Colonic mucosa (tissue), 4 donors: ENCODE measurements around the gene OOSP3. TPM values are rescaled to one million over a fixed set of nuclear protein-coding genes. Genes with fewer than 3 reads are reported as not detected.

Source experiments
- DNase-seq: peaks from one replicate; pipeline ENCODE4 v3.0.0-alpha.2; 2020
- H3K27ac ChIP-seq: fragments of 200-600 bp; one replicate; pipeline ENCODE4 v1.8.0; 2021
- H3K27me3 ChIP-seq: fragments of 200-600 bp; one replicate; pipeline ENCODE4 v1.8.0; 2021
- H3K36me3 ChIP-seq: fragments of 200-600 bp; one replicate; pipeline ENCODE4 v1.8.0; 2021
- H3K4me1 ChIP-seq: fragments of 200-600 bp; one replicate; pipeline ENCODE4 v1.8.0; 2021; ENCODE audit warnings: mild to moderate bottlenecking
- H3K4me3 ChIP-seq: fragments of 200-600 bp; one replicate; pipeline ENCODE4 v1.8.0; 2021
- H3K9ac ChIP-seq, 2 donors: one replicate each; pipeline ENCODE4 v1.7.0; 2013; ENCODE audit warnings: control low read depth in 2 of 2, low read depth in 2 of 2, low read length in 2 of 2
- H3K9me3 ChIP-seq: fragments of 200-600 bp; one replicate; pipeline ENCODE4 v1.8.0; 2021
- intact Hi-C: fragments of 100-400 bp; cut with DNase I; formaldehyde crosslinking; loops from one replicate; pipeline ENCODE4 v1.14.1; 2022
- total RNA-seq, 2 donors: library from RNA; stranded (reverse); fragmentation: NEBNext Ultra II Directional in 1 of 2; extraction: Animal tissue kit (Norgen Biotek cat#: 25700) in 1 of 2; gene quantifications; one replicate each; pipeline ENCODE4 v1.2.1, GENCODE V29; 2021
- TF ChIP-seq, protein P1 (sequence below): fragments of 200-600 bp; IDR thresholded peaks from one replicate; pipeline ENCODE4 v1.8.0; 2022; ENCODE audit warnings: antibody characterized with exemption, mild to moderate bottlenecking
- donor health status: healthy.
- donor health status: DM: no; HTN: no; CAD: no.
- donor health status: DM: no; HTN: no; CAD: no.

Gene OOSP3
- total RNA-seq, 2 donors from 2014 or later, result not detected

DNA sequence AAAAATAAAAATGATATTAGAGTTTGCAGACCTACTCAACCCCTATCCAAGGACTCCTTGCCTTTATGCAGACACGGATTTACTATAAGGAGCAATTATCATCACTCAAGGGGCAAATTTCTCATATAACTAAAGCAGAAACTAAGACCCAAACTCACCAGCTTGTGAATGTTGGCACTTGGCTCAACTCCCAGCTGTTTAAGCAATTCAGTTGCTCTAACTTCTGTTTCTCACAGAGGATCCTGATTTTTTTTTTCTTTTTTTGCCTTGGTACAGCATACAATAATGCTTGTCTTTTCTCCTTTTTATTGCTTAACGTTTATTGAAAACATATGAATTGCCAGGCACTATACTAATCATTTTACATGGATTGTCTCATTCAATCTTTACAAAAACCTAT is 23.7 kb upstream of the OOSP3 start:
- Histone ChIP-seq H3K4me1 (no peaks in the 10 kb centered on the region), H3K27me3 (no peaks in the 10 kb centered on the region), H3K9me3 (no peaks in the 10 kb centered on the region), H3K9ac (no peak overlapping the region), H3K27ac (no peak overlapping the region), H3K36me3 (no peaks in the 10 kb centered on the region), H3K4me3 (no peak overlapping the region)
- intact Hi-C loops, result no loop called here
- TF ChIP-seq, protein P1, sequence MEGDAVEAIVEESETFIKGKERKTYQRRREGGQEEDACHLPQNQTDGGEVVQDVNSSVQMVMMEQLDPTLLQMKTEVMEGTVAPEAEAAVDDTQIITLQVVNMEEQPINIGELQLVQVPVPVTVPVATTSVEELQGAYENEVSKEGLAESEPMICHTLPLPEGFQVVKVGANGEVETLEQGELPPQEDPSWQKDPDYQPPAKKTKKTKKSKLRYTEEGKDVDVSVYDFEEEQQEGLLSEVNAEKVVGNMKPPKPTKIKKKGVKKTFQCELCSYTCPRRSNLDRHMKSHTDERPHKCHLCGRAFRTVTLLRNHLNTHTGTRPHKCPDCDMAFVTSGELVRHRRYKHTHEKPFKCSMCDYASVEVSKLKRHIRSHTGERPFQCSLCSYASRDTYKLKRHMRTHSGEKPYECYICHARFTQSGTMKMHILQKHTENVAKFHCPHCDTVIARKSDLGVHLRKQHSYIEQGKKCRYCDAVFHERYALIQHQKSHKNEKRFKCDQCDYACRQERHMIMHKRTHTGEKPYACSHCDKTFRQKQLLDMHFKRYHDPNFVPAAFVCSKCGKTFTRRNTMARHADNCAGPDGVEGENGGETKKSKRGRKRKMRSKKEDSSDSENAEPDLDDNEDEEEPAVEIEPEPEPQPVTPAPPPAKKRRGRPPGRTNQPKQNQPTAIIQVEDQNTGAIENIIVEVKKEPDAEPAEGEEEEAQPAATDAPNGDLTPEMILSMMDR, result no peak
- DNase-seq, result no peak

DNA sequence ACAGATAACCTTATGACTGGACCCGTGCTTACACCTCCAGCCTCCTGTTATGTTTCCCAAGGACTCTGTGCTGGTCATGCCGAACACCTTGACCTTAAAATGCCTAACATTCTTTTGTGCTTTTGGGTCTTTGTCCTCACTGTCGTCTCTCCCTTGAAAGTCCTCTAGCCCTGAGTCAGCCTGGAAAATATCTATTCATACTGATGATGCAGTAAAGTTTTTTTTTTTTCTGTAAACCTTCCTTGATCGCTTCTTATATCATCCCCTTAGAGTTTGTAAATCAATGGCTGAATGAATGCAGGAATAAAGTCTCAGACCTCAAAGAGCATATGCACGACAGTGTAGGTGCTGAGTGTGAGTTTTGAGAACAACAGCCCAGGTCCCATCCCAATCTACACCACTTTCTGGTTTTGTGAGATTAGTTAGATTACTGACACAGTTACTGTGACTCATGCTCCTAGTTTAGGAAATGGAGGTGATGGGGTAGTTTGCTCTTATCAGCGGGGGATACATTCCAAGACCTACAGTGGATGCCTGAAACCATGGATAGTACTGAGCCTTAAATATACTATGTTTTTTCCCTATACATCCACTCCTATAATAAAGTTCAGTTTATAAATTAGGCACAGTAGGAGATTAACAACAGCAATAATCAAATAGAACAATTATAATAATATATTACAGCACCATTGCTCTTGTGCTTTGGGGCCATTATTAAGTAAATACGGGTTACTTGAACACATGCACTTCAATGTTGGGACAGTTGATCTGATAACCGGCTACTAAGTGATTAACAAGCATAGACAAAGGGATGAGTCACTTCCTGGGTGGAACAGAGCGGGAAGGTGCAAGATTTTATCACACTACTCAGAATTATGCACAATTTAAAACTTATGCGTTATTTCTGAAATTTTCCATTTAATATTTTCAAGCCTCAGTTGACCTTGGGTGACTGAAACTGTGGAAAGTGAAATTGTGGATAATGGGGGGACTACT is 20.8 kb upstream of the OOSP3 start:
- TF ChIP-seq, protein P1, result no peak
- no peaks in the 10 kb centered on the region for H3K27me3 ChIP-seq
- DNase-seq, result no peak
- H3K27ac ChIP-seq, result no peak overlapping the region
- H3K9ac ChIP-seq, result no peak overlapping the region
- H3K9me3 ChIP-seq, result no peaks in the 10 kb centered on the region
- no peaks in the 10 kb centered on the region for H3K4me1 ChIP-seq
- intact Hi-C loops, result no loop called here
- no peaks in the 10 kb centered on the region for H3K36me3 ChIP-seq
- H3K4me3 ChIP-seq, result no peak overlapping the region

- no peaks in the 10 kb centered on the region for H3K4me1 ChIP-seq
- no peak for DNase-seq
- TF ChIP-seq, protein P1, result no peak
- H3K9ac ChIP-seq, result no peak overlapping the region
- no peaks in the 10 kb centered on the region for H3K27me3 ChIP-seq
- H3K9me3 ChIP-seq, result no peaks in the 10 kb centered on the region
- no peaks in the 10 kb centered on the region for H3K36me3 ChIP-seq
- no peak overlapping the region for H3K27ac ChIP-seq
- intact Hi-C loops, result no loop called here
- H3K4me3 ChIP-seq, result no peak overlapping the region
Measured at GRCh38 chr11:59859673-59860072, 18.9 kb upstream of the OOSP3 start.

GRCh38 chr11:59862252-59862651 is 16.3 kb upstream of the OOSP3 start:
- TF ChIP-seq, protein P1, result no peak
- Histone ChIP-seq H3K4me1 (no peaks in the 10 kb centered on the region), H3K9ac (no peak overlapping the region), H3K27ac (no peak overlapping the region), H3K27me3 (no peaks in the 10 kb centered on the region), H3K9me3 (no peaks in the 10 kb centered on the region), H3K36me3 (no peaks in the 10 kb centered on the region), H3K4me3 (no peak overlapping the region)
- DNase-seq, result no peak
- intact Hi-C loops, result no loop called here

- TF ChIP-seq, protein P1, result no peak
- no peak for DNase-seq
- no peaks in the 10 kb centered on the region for H3K9me3 ChIP-seq
- H3K27me3 ChIP-seq, result no peaks in the 10 kb centered on the region
- H3K36me3 ChIP-seq, result no peaks in the 10 kb centered on the region
- H3K4me1 ChIP-seq, result no peaks in the 10 kb centered on the region
- H3K4me3 ChIP-seq, result no peak overlapping the region
- no peak overlapping the region for H3K27ac ChIP-seq
- no peak overlapping the region for H3K9ac ChIP-seq
- intact Hi-C loops, result no loop called here
Measured at GRCh38 chr11:59865031-59865430, 13.6 kb upstream of the OOSP3 start.
